Activated CD4-positive, alpha-beta T cell treated with anti-CD3 and anti-CD28 coated beads for 4 hours (primary cell): ENCODE results near the gene DBX1.
"Not testable (repeated sequence)": the region's sequence is repeated elsewhere in the genome, so short reads cannot be mapped to it uniquely, and the experiment has no call there.

ENCODE experiments used
- DNase-seq, 2 donors: peaks; one replicate each; pipeline ENCODE4 v3.0.0-alpha.2; 2020

The DBX1 gene

GRCh38 chr11:20160425-20161229, at the start of gene DBX1:
TSS of gene DBX1 (minus strand) at chr11:20160475. CDS start at chr11:20160324, 151 bp downstream.
- no peak for DNase-seq

- DNase-seq: no peak
These were observed 48.4 kb upstream of the DBX1 start for GRCh38 chr11:20208622-20209111.

- DNase-seq: no peak
These were observed 47.7 kb upstream of the DBX1 start for GRCh38 chr11:20207781-20208621.

DNA sequence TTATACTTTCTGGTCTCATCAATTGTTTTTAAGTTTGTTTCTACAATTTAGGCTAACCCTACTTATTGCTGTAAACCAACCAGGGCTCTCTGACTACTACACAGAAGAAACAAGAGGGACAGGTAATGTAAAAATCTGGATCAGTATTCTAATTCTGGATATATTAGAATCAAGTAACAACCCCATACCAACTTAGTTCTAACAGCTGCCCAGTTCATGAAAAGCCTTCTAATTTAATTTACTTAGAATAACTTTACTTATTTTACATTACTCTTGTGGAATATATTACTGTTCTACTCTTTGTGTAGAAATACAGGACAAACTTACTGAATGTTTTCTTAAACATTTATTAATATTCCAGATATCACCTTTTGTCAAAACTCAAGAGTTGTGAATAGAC, 45.5 kb upstream of the DBX1 start:
- no peak for DNase-seq

- no peak for DNase-seq
These were observed 44.4 kb upstream of the DBX1 start for GRCh38 chr11:20204681-20205080.

GRCh38 chr11:20203831-20204230, 43.6 kb upstream of the DBX1 start:
- no peak for DNase-seq

- DNase-seq: no peak
These were observed 41.0 kb upstream of the DBX1 start for GRCh38 chr11:20201231-20201630.

GRCh38 chr11:20200331-20200955, 40.2 kb upstream of the DBX1 start:
- not testable (repeated sequence) for DNase-seq

- no peak for DNase-seq
These were observed 37.6 kb upstream of the DBX1 start for GRCh38 chr11:20197881-20198280.

GRCh38 chr11:20194470-20194869, 34.2 kb upstream of the DBX1 start:
- DNase-seq: no peak

GRCh38 chr11:20193307-20193706, 33.0 kb upstream of the DBX1 start:
- DNase-seq: no peak

GRCh38 chr11:20192641-20193040, 32.4 kb upstream of the DBX1 start:
- DNase-seq: no peak

- no peak for DNase-seq
These were observed 31.9 kb upstream of the DBX1 start for GRCh38 chr11:20192151-20192550.

- no peak for DNase-seq
These were observed 18.7 kb upstream of the DBX1 start for GRCh38 chr11:20178976-20179375.

DNA sequence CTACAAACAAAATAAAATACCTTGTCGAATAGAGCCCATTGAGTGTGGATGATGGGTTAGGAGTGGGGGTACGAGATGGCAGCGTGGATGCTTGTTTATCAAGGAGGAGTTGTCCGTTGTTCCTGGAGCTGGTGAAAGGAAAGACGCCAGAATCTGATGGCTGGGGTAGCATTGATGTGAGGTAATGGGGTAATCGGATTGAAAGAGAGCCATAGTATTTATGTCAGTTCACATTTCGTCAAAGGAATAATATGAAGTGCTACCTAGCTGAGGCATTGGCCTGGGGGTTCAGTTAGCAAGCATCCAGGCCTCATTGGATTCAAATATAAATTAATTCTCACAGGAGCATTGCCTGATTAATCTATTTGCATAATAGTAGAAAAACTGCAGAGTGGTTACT, 16.9 kb upstream of the DBX1 start:
- DNase-seq: no peak

GRCh38 chr11:20172721-20173447, 12.6 kb upstream of the DBX1 start:
- no peak for DNase-seq

GRCh38 chr11:20163783-20164481, 3.7 kb upstream of the DBX1 start:
- no peak for DNase-seq

- DNase-seq: no peak
These were observed 2.8 kb upstream of the DBX1 start for GRCh38 chr11:20162824-20163782.

DNA sequence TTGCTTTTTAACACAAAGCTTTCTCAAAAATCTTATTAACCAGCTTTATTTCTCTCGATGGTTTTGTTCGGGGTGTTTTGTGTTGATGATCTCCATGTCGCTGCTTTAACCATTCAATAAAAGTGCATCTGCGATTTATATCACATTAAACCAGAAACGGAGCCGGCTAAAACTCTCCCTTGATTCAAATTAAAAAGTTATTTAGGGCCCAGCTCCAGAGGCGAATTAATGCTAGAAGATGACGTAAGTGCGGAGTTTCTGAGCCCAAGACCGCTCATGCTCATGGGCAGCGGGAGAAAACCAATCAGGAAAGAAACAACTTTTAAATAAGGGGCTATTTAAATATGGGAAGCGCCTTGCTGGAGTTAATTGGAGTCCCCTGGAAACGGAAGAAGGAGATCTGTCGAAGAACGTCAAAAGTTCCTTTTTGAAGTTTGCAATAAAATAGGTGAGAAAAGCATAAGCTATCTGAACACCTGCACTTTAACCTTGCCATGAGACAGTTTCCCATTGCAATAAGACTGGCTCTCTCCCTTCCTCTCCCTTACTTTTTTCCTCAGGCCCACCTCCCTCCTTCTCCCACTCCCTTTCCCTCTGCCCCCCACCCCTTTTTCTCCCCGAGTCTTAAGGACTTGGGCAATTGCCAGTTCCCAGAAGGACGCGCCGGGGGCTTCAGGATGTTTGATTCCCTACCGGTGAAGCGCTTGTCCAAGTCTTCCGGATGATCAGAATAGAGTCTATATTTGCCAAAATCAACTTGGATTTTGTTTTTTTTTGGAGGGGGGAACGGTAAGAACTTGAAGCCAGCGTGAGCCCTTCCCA, 1.9 kb upstream of the DBX1 start:
- no peak for DNase-seq
